Urothelium cell line (cell line): ENCODE results near the gene ATP6V1F.

ENCODE experiments used
- DNase-seq: peaks from one replicate; pipeline ENCODE4 v3.0.0; 2011; ENCODE audit warnings: low spot score, mixed read lengths
- FAIRE-seq: peaks from 2 replicates; lab custom pipeline; 2011; peaks lifted over from hg19 to GRCh38; lab: Jason Lieb, UNC

The ATP6V1F gene

GRCh38 chr7:128914566-128915151, 52.0 kb downstream of the ATP6V1F start:
- no peak for FAIRE-seq
- no peak for DNase-seq

- no peak for FAIRE-seq
- DNase-seq: no peak
These were observed 52.7 kb downstream of the ATP6V1F start for GRCh38 chr7:128915271-128915819.
